ENCODE data around the gene PAPOLB.

PAPOLB gene

GRCh38 chr7:4876586-4876985 lies 14.8 kb upstream of the PAPOLB start:
- no peak for DNase-seq

- no peak for DNase-seq
Observed at GRCh38 chr7:4875391-4875790, 13.6 kb upstream of the PAPOLB start.

GRCh38 chr7:4873071-4873944 lies 11.5 kb upstream of the PAPOLB start:
- no peak for DNase-seq

GRCh38 chr7:4871930-4872675 lies 10.3 kb upstream of the PAPOLB start:
- no peak for DNase-seq

- no peak for DNase-seq
Observed at GRCh38 chr7:4871056-4871680, 9.3 kb upstream of the PAPOLB start.

- no peak for DNase-seq
Observed at GRCh38 chr7:4868493-4868892, 6.7 kb upstream of the PAPOLB start.

- no peak for DNase-seq
Observed at GRCh38 chr7:4866528-4867496, 5.0 kb upstream of the PAPOLB start.

- DNase-seq = no peak
Observed at GRCh38 chr7:4862156-4862555, 326 bp upstream of the PAPOLB start.

GRCh38 chr7:4861227-4861626 lies 603 bp downstream of the PAPOLB start:
- no peak for DNase-seq

- DNase-seq = no peak
Observed at GRCh38 chr7:4857189-4857588, 4.6 kb downstream of the PAPOLB start.

- no peak for DNase-seq
Observed at GRCh38 chr7:4856336-4857057, 5.3 kb downstream of the PAPOLB start.

- no peak for DNase-seq
Observed at GRCh38 chr7:4854916-4855315, 6.9 kb downstream of the PAPOLB start.

- no peak for DNase-seq
Observed at GRCh38 chr7:4851459-4852422, 10.1 kb downstream of the PAPOLB start.

- DNase-seq = no peak
Observed at GRCh38 chr7:4850262-4850795, 11.5 kb downstream of the PAPOLB start.

- DNase-seq = no peak
Observed at GRCh38 chr7:4849390-4849789, 12.4 kb downstream of the PAPOLB start.

- DNase-seq = no peak
Observed at GRCh38 chr7:4845740-4846142, 16.1 kb downstream of the PAPOLB start.

GRCh38 chr7:4842319-4843064 lies 19.3 kb downstream of the PAPOLB start:
- DNase-seq = no peak

GRCh38 chr7:4841836-4842235 lies 20.0 kb downstream of the PAPOLB start:
- no peak for DNase-seq

GRCh38 chr7:4841007-4841784 lies 20.6 kb downstream of the PAPOLB start:
- no peak for DNase-seq

All from activated naive CD4-positive, alpha-beta T cell (primary cell).